Measurements from ENCODE around the gene TRPM6.
"Not testable (repeated sequence)": the region's sequence is repeated elsewhere in the genome, so short reads cannot be mapped to it uniquely, and the experiment has no call there.

The TRPM6 gene

GRCh38 chr9:74855072-74855471, 32.6 kb downstream of the TRPM6 start:
- no peak for DNase-seq

GRCh38 chr9:74853024-74853423, 34.7 kb downstream of the TRPM6 start:
- not testable (repeated sequence) for DNase-seq

GRCh38 chr9:74848153-74848525, 39.6 kb downstream of the TRPM6 start:
- no peak for DNase-seq

DNA sequence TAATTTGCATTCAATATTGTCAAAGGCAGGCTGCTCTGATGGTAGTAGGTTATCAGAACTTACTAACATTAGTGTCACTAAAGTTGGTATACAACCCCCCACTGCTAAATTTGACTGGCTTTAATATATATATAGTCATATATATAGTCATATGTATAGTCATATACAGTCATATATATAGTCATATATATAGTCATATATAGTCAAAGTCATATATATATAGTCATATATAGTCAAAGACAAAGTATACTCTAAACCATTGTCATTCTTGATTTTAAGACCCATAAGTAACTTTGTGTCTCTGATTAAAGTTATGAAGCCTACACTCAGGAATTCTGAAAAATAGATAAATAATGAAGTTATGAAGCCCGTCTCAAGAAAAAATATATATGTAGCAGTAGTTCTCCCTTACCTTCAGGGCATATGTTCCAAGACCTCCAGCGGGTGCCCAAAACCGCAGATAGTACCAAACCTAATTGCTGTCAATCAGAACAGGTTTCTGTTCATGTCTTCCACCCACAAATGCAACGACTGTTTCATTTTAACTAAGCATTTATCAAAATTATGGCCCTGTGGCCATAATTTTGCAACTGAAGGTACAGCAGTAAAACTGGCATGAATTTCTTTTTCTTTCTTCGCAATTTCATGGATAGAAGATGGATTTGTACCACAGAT, 40.1 kb downstream of the TRPM6 start:
- DNase-seq, result no peak

DNA sequence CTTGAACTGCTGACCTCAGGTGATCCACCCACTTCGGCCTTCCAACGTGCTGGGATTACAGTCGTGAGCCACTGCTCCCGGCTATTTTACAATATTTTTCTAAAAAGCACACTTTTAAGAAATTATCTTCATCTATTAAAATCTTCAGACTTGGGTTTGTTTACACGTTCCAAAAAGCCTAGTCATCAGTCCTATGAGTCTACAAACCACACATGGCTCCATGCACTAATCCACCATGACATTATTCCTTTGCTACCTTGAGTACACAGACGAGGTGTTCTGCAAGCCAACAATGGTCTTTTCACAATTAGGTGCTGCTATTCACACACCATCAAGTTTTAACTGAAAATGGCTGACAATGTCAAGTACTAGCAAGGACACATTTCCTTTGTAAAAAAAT, 41.0 kb downstream of the TRPM6 start:
- DNase-seq, result no peak

GRCh38 chr9:74838351-74838750, 49.4 kb downstream of the TRPM6 start:
- no peak for DNase-seq

DNA sequence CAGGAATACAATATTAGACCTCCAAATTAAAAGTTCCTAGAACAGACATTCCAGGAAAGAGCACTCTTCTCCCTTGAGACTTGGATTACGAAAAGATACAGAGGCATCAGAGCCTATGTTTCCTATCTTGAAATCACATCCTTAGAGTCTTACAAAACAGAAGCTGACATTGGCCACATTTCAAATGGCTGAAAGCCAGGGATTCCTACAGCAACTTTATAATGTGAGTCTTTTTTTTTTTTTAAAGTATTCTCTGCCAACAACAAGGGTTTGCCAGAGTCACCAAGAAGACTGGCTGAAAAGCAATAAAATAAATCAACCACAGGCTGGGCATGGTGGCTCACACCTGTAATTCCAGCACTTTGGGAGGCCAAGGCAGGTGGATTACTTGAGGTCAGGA, 63.1 kb downstream of the TRPM6 start:
- DNase-seq, result peak; percentile 32

GRCh38 chr9:74821636-74822035, 66.1 kb downstream of the TRPM6 start:
- DNase-seq, result no peak

DNA sequence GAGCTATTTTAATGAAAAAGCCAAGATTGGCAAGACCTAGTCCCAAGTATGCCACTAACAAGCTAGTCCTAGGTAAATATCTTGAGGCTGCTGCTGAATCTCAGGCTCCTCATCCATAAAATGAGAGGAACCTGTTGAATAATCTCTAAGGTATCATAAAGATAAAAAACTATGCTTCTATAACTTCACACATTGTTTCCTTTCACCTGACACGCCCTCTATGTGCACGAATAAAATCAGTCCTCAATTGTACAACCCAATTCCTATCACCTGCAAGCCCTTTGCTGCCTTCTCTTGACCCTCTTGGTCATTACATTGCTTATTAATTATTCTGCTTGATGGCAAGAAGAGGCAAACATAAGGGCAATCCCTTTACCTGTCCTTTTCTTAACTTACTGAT, 69.9 kb downstream of the TRPM6 start:
- DNase-seq, result no peak

DNA sequence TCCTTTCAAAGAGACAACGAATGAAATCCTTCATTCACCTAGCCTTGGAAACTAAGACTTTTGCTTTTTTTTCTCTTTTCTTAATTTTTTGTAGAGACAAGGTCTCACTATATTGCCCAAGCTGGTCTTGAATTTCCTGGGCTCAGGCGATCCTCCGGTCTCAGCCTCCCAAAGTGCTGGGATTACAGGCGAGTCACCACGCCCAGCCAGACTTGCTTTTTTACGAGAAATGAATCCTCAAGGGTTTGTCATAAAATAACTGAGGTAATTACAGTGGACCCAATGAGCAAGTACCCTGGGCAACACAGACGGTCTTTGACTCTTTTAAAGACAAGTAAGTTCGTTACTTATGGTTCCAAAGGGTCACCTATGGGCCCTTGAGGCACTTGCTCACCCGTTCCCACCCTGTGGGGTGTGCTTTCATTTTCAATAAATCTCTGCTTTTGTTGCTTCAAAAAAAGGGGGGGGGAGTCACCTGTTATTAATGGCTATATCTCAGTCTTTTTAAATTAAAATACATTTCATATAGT, 70.4 kb downstream of the TRPM6 start:
- no peak for DNase-seq

DNA sequence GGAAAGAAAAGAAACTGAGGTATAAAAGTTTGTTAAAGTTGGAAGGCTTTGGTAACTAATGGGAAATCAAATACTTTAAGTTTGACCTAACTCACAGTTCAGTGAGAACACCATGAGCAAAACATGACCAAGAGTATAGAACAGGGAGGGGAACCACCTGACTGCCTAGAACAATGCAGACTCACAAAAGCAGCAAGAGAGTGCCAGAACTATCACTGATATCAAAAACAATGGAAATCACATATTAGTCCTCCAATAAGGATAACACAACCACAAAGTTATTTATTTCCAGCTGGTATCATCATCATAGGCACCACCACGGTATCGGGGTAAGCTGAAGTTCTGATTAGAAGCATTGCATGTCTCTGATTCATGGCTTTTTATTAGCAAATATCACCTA, 77.5 kb downstream of the TRPM6 start:
- DNase-seq, result no peak

- no peak for DNase-seq
Observed at GRCh38 chr9:74804018-74804385, 83.7 kb downstream of the TRPM6 start.

DNA sequence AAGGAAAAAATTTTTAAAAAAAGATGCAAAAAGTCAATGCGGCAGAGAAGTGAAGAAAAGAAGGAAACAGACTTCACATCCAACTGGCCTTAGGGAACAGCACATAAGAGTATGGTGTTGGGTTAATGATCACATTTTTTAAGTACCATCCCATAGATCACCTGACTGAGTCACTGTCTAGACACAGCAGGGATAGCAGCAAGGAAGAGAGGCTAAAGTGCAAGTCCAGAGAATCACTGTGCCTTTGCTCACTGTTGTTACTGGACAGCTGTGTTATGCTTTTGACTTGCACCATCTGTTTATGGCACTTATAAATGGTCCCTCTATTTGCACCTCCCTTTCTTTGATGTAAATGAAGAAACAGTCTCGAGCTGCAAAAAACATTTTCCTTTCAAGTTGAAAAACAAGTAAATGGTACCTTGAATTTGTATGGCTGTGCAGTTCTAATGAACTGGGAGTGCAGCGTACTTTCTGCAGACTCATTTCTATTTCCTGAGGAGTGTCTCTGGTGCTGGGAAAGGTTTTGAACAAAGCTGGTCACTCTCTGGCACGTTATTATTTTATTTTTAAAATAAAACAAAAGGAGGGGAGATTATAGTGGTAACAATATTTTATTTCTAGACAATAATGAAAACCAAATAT, 84.2 kb downstream of the TRPM6 start:
- DNase-seq, result no peak

DNA sequence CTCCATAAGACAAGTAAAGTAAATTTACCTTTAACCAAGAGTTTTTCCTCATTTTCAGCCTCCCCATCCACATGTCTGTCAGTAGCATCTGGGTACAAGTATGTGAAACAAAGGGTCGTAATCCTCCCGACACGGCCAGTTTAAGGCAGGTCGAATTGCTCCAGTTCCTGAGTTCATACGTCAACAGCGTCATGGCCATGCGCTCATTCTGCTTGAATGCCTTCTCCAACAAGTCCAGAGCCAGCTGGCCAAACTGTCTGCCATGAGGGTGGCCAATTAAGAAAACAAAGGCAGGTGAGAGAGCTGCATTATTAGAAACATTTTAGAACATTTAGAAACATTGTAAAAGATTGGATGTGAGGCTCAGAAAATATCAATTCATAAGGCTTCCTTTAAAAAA, 87.5 kb downstream of the TRPM6 start:
- DNase-seq, result no peak

- no peak for DNase-seq
Observed at GRCh38 chr9:74795803-74796202, 91.9 kb downstream of the TRPM6 start.

- no peak for DNase-seq
Observed at GRCh38 chr9:74795081-74795480, 92.6 kb downstream of the TRPM6 start.

- no peak for DNase-seq
Observed at GRCh38 chr9:74784506-74784905, 103.2 kb downstream of the TRPM6 start.

GRCh38 chr9:74783408-74783807, 104.3 kb downstream of the TRPM6 start:
- no peak for DNase-seq

GRCh38 chr9:74777136-74777879, 110.4 kb downstream of the TRPM6 start:
- DNase-seq, result peak; percentile 89

GRCh38 chr9:74775396-74775795, 112.3 kb downstream of the TRPM6 start:
- DNase-seq, result no peak

- DNase-seq, result peak; percentile 89
Observed at GRCh38 chr9:74773886-74774479, 113.7 kb downstream of the TRPM6 start.

- no peak for DNase-seq
Observed at GRCh38 chr9:74772121-74772520, 115.6 kb downstream of the TRPM6 start.

GRCh38 chr9:74771672-74772071, 116.0 kb downstream of the TRPM6 start:
- no peak for DNase-seq

DNA sequence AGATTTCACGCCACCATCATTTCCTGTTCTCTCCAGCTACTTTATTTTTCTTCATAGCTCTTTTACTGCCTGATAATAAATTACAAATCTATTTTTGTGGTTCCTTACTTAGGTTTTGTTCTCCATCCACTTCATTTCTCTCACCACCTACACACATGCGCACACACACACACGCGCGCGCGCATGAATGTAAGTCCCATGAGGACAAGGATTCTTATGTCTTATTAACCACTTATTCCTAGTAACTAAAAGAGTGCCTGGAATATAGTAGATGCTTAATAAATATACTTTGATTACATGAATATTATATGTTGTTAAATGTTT, 116.5 kb downstream of the TRPM6 start:
- DNase-seq, result no peak

Measured in hematopoietic multipotent progenitor cell treated with erythropoietin and hydrocortisone succinate and interleukin-3 and kit ligand, for 6 days (in vitro differentiated cells).